ENCODE data around the gene STEAP2. TPM values are rescaled to one million over a fixed set of nuclear protein-coding genes. Genes with fewer than 3 reads are reported as not detected.
A peak's percentile ranks its signal among the peaks of the same experiment; 100 is the strongest.

The STEAP2 gene
- total RNA-seq, 1 donor from 2014 or later = 15.1 TPM

DNA sequence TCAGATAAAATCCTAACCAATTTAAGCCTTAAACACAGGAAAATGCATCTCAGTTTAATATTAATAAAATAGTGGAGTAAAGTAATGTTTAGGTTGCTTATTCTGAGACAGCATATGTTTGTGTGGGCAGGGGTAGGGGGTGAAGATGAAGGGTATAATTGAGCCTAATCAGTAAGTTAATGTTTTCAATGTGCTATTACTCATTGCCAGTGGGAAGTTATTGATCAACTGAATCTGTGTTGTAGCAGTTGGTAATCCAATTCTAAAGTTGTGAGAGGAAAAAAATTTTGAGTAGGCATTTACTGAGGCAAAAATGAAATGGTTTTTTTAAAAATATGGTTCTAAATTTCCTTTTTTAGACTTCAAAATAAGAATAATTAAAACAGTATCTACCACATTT, 49.9 kb downstream of the STEAP2 start:
- no peak for ATAC-seq
- intact Hi-C loops (cut with micrococcal nuclease) = no loop called here
- no peak for DNase-seq

- no peak for DNase-seq
- peak; percentile 45 for ATAC-seq
- intact Hi-C loops (cut with micrococcal nuclease) = loop anchor here (2.0 kb wide), 1 partner anchor 108 kb away; the partner anchor contains the start of gene STEAP1
These were observed 50.9 kb downstream of the STEAP2 start for GRCh38 chr7:90262438-90262837.

- DNase-seq = no peak
- ATAC-seq = no peak
- intact Hi-C loops (cut with micrococcal nuclease) = no loop called here
These were observed 55.3 kb downstream of the STEAP2 start for GRCh38 chr7:90266808-90267207.

- ATAC-seq (no peak), DNase-seq (no peak)
- intact Hi-C loops (cut with micrococcal nuclease) = no loop called here
These were observed 55.8 kb downstream of the STEAP2 start for GRCh38 chr7:90267263-90267858.

DNA sequence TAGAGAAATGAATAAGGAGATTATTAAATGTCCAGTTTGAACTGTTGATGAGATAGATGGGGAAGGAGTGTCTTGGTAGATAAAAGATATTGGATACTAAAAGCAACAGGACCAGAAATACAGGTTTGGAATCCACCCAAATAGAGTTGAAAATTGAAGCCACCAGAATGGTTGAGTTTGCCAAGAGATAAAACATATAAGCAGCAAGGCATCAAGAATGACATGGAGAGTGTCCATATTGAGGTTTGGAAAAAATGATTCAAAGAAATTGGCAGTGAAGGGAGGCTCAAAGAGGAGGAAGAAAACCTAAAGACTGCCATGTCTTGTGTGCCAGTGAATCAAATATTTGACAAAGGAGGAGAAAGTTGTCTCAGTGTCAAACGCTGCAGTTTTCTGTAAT, 57.6 kb downstream of the STEAP2 start:
- ATAC-seq (no peak), DNase-seq (no peak)
- intact Hi-C loops (cut with micrococcal nuclease) = no loop called here

- ATAC-seq = no peak
- no peak for DNase-seq
- intact Hi-C loops (cut with micrococcal nuclease) = no loop called here
These were observed 59.1 kb downstream of the STEAP2 start for GRCh38 chr7:90270431-90271178.

- intact Hi-C loops (cut with micrococcal nuclease) = no loop called here
- ATAC-seq = no peak
These were observed 60.2 kb downstream of the STEAP2 start for GRCh38 chr7:90271753-90272152.

GRCh38 chr7:90272242-90272641, 60.7 kb downstream of the STEAP2 start:
- no peak for ATAC-seq
- intact Hi-C loops (cut with micrococcal nuclease) = no loop called here

More at GRCh38 chr7:90271753-90272152, 60.2 kb downstream of the STEAP2 start:
- DNase-seq = no peak

GRCh38 chr7:90274161-90274560, 62.6 kb downstream of the STEAP2 start:
- DNase-seq (no peak), ATAC-seq (no peak)
- intact Hi-C loops (cut with micrococcal nuclease) = no loop called here

More at GRCh38 chr7:90272242-90272641, 60.7 kb downstream of the STEAP2 start:
- no peak for DNase-seq

GRCh38 chr7:90276033-90276728, 64.6 kb downstream of the STEAP2 start:
- intact Hi-C loops (cut with micrococcal nuclease) = no loop called here
- ATAC-seq (no peak), DNase-seq (no peak)

Other genes starting within 250 kb of the STEAP2 start
- 1.5 TPM for gene STEAP1, start 57.3 kb upstream of the STEAP2 start, total RNA-seq
- 4.2 TPM for gene CFAP69, start 33.4 kb downstream of the STEAP2 start, total RNA-seq
- gene FAM237B, start 109.6 kb downstream of the STEAP2 start, total RNA-seq = not detected
- gene GTPBP10, start 135.0 kb downstream of the STEAP2 start, total RNA-seq = 25.9 TPM
- 34.0 TPM for gene CLDN12, start 191.7 kb downstream of the STEAP2 start, total RNA-seq